Endodermal cell (in vitro differentiated cells): ENCODE results near the gene HIGD1A. TPM values are rescaled to one million over a fixed set of nuclear protein-coding genes. Genes with fewer than 3 reads are reported as not detected.

Experiments used
- DNase-seq: peaks from one replicate; pipeline ENCODE4 v3.0.0-alpha.2; 2017
- H3K27ac ChIP-seq: 2 replicates; pipeline ENCODE4 v1.5.1; 2013; ENCODE audit warnings: mild to moderate bottlenecking, low read depth, low read length, moderate library complexity
- H3K27me3 ChIP-seq: 2 replicates; pipeline ENCODE4 v1.6.1; 2013; ENCODE audit warnings: mild to moderate bottlenecking, low read length, moderate library complexity; ENCODE audit not compliant: insufficient read depth, control insufficient read depth, poor library complexity, severe bottlenecking
- H3K36me3 ChIP-seq: 2 replicates; pipeline ENCODE4 v1.7.0; 2013; ENCODE audit warnings: mild to moderate bottlenecking, low read length, moderate library complexity; ENCODE audit not compliant: control insufficient read depth, insufficient read depth
- H3K4me1 ChIP-seq: one replicate; pipeline ENCODE4 v1.7.0; 2013; ENCODE audit warnings: low read length; ENCODE audit not compliant: control insufficient read depth, insufficient read depth
- H3K4me3 ChIP-seq: 2 replicates; pipeline ENCODE4 v1.5.1; 2013; ENCODE audit warnings: mild to moderate bottlenecking, low read length, moderate library complexity
- H3K9ac ChIP-seq: 2 replicates; pipeline ENCODE4 v1.6.1; 2013; ENCODE audit warnings: mild to moderate bottlenecking, low read length, moderate library complexity; ENCODE audit not compliant: poor library complexity, severe bottlenecking; ENCODE audit errors: extremely low read depth
- H3K9me3 ChIP-seq: 2 replicates; pipeline ENCODE4 v1.6.1; 2013; ENCODE audit warnings: mild to moderate bottlenecking, low read length, moderate library complexity; ENCODE audit not compliant: control insufficient read depth
- H3K27ac Mint-ChIP-seq: 2 replicates; pipeline ENCODE4 v1.8.0; 2020; ENCODE audit warnings: mixed read lengths
- H3K27me3 Mint-ChIP-seq: 2 replicates; pipeline ENCODE4 v1.8.0; 2021; ENCODE audit warnings: mild to moderate bottlenecking, mixed read lengths; ENCODE audit not compliant: insufficient read depth
- H3K36me3 Mint-ChIP-seq: 2 replicates; pipeline ENCODE4 v1.8.0; 2020; ENCODE audit warnings: low read depth, mixed read lengths
- H3K4me1 Mint-ChIP-seq: 2 replicates; pipeline ENCODE4 v1.8.0; 2020; ENCODE audit warnings: mixed read lengths
- H3K4me3 Mint-ChIP-seq: 2 replicates; pipeline ENCODE4 v1.8.0; 2020; ENCODE audit warnings: mild to moderate bottlenecking, moderate library complexity, mixed read lengths
- H3K9me3 Mint-ChIP-seq: 2 replicates; pipeline ENCODE4 v1.8.0; 2020; ENCODE audit warnings: mild to moderate bottlenecking, mixed read lengths
- WGBS, 2 experiments: methylation state at CpG; one replicate each; pipeline versions ENCODE4 v1.1.5 to v1.1.7; 2013; ENCODE audit warnings: missing lambda C conversion rate in 2 of 2, mixed read lengths in 1 of 2; ENCODE audit not compliant: insufficient coverage in 1 of 2, insufficient read length in 1 of 2; 5-methylcytosine and 5-hydroxymethylcytosine counted together
- total RNA-seq, 2 donors: library from RNA; stranded (reverse); fragmentation: NEBNext Ultra II Directional in 1 of 2; extraction: Animal tissue kit (Norgen Biotek cat#: 25700) in 1 of 2; gene quantifications; 2 replicates in 1 of 2; 3 replicates in 1 of 2; pipeline ENCODE4 v1.2.1, GENCODE V29; 2021
- TF ChIP-seq, protein P1 (sequence below): fragments of 200-600 bp; sonication (generic); conservative IDR thresholded peaks from 2 replicates; pipeline ENCODE4 v1.5.0; 2021; ENCODE audit warnings: antibody characterized with exemption, mild to moderate bottlenecking

HIGD1A gene
- total RNA-seq, 2 donors from 2014 or later, result 116 to 121 TPM

DNA sequence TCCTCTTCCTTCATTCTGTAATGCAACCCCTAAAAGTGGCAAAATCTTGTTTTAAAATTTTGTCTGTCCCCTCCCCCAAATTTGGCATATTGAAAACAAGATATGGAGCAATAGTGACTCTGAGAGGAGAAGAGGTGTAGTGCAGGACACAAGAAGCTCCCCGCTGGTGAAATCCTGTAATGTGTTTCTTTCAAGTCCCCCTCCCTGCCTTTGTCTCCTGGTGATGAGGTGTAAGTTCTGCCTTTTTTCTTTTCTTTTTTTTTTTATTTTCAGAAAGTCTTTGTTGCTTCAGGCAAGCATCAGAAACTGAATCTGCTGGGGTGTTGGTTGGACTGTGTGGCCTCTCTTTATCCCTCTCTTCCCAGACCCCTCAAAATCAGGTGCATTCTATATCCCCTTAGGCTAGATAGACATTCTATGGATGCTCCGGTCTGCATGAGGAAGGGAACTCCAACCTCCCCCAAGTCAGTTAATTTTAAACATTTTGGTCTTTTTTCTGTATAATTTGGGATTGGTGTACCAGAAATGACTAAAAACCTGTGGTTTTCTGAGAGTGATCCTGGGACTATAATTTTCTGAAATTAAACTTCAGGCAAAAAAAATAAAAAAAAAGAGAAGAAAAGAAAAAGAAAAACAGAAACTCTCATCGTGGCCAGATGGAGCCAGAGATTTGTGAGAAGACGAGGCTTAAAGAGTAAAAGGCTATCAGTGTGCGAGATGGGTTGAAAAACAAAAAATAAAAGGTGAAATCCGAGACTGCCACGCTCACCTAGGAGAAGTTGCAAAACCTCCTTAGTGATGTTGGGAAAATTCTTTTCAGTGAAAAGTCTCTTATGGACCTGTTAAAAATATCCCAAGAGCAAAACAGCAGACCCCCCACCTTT is 26.4 kb upstream of the HIGD1A start:
- H3K9ac ChIP-seq, result no peak overlapping the region
- H3K27me3 ChIP-seq, result no peaks in the 10 kb centered on the region
- H3K4me3 ChIP-seq, result no peak overlapping the region
- H3K27ac ChIP-seq, result no peak overlapping the region
- no peaks in the 10 kb centered on the region for H3K27me3 Mint-ChIP-seq
- H3K9me3 Mint-ChIP-seq, result no peaks in the 10 kb centered on the region
- no peaks in the 10 kb centered on the region for H3K9me3 ChIP-seq
- no peaks in the 10 kb centered on the region for H3K4me1 ChIP-seq
- no peaks in the 10 kb centered on the region for H3K36me3 ChIP-seq
- TF ChIP-seq, protein P1, sequence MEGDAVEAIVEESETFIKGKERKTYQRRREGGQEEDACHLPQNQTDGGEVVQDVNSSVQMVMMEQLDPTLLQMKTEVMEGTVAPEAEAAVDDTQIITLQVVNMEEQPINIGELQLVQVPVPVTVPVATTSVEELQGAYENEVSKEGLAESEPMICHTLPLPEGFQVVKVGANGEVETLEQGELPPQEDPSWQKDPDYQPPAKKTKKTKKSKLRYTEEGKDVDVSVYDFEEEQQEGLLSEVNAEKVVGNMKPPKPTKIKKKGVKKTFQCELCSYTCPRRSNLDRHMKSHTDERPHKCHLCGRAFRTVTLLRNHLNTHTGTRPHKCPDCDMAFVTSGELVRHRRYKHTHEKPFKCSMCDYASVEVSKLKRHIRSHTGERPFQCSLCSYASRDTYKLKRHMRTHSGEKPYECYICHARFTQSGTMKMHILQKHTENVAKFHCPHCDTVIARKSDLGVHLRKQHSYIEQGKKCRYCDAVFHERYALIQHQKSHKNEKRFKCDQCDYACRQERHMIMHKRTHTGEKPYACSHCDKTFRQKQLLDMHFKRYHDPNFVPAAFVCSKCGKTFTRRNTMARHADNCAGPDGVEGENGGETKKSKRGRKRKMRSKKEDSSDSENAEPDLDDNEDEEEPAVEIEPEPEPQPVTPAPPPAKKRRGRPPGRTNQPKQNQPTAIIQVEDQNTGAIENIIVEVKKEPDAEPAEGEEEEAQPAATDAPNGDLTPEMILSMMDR, result peak; percentile 87
- peaks cover 15% of the 10 kb centered on the region for H3K4me1 Mint-ChIP-seq
- peak; percentile 70 for DNase-seq
- H3K4me3 Mint-ChIP-seq, result no peak overlapping the region
- whole genome bisulfite sequencing, 2 experiments, result 50 to 58% methylated on average over 5 to 7 of the region's 7 CpGs
- no peaks in the 10 kb centered on the region for H3K36me3 Mint-ChIP-seq
- H3K27ac Mint-ChIP-seq, result peak overlapping the region; percentile 29

DNA sequence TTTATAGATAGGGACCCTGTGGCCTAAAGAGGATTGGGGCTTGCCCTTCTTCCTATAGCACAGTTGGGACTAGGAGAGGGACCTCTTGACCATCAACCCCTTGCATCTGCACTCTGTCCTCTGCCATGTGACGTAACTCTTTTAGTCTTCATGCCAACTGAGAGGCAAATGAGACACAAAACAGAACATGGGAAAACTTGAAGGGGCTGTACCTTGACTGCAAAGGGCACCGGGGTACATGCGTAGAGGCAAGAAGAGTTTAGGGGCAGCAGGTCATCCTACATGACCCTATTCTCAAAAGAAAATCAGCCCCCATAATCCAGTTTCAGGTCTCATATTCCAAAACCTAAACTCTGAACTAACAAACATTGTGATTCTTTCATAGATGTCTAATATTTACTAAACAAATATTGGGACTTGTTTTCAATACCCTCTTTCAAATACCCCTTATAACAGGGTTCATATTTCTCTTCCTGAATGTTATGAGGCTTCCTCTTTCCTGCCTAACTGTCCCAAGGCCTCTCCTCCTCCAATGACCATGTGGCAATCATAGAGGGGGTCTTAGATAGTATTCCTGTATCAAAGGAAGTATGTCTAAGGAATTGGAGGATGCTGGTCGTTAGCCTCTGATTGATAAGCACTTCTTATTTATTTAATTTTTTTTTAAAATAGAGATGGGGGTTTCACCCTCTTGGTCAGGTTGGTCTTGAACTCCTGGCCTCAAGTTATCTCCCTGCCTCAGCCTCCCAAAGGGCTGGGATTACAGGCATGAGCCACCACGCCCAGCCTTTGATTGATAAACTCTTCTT is 25.5 kb upstream of the HIGD1A start:
- Histone ChIP-seq H3K27ac (no peak overlapping the region), H3K9me3 (no peaks in the 10 kb centered on the region), H3K27me3 (no peaks in the 10 kb centered on the region), H3K9ac (no peak overlapping the region), H3K4me3 (no peak overlapping the region), H3K4me1 (no peaks in the 10 kb centered on the region), H3K36me3 (no peaks in the 10 kb centered on the region)
- no peaks in the 10 kb centered on the region for H3K27me3 Mint-ChIP-seq
- no peak for DNase-seq
- no peak overlapping the region for H3K4me3 Mint-ChIP-seq
- no peak overlapping the region for H3K27ac Mint-ChIP-seq
- H3K4me1 Mint-ChIP-seq, result peaks cover 16% of the 10 kb centered on the region
- H3K36me3 Mint-ChIP-seq, result no peaks in the 10 kb centered on the region
- 83 to 94% methylated on average over 3 to 4 of the region's 5 CpGs for WGBS, 2 experiments
- TF ChIP-seq, protein P1, result no peak
- H3K9me3 Mint-ChIP-seq, result no peaks in the 10 kb centered on the region

DNA sequence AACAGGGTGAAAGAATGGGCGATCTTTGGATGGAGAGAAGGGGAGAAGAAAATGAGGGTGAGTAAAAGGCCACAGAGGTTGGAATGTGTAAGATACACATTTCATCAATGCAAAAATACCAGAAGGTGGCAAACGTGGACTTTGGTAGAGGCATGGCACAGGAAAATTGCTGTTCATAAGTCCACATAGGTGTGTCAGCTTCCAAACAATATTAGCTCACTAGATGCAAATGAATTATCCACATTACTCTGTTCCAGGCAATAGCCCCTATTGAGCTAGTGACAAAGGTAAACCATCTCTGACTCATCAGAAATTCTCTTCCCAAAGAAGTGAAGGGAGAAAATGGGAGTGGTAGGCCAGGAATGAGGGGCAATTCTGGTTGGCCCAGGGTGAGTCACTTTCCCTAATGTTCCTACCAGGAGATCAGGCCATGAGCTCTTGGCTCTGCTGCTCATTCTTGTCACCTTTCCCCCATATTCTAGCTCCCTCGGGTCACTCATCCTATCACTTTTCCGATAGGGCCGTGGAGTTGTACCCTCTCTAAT is 24.9 kb upstream of the HIGD1A start:
- H3K36me3 ChIP-seq, result no peaks in the 10 kb centered on the region
- DNase-seq, result no peak
- peaks cover 4% of the 10 kb centered on the region for H3K9me3 ChIP-seq
- 80 to 95% methylated on average over 3 to 5 of the region's 5 CpGs for WGBS, 2 experiments
- Mint-ChIP-seq H3K4me1 (peaks cover 16% of the 10 kb centered on the region), H3K9me3 (no peaks in the 10 kb centered on the region), H3K27ac (no peak overlapping the region), H3K27me3 (no peaks in the 10 kb centered on the region), H3K4me3 (no peak overlapping the region), H3K36me3 (no peaks in the 10 kb centered on the region)
- no peaks in the 10 kb centered on the region for H3K4me1 ChIP-seq
- H3K27me3 ChIP-seq, result no peaks in the 10 kb centered on the region
- no peak overlapping the region for H3K27ac ChIP-seq
- no peak overlapping the region for H3K4me3 ChIP-seq
- H3K9ac ChIP-seq, result no peak overlapping the region
- TF ChIP-seq, protein P1, result no peak
